GM13977 (cell line): Measurements from ENCODE around the gene ELFN1.

Source experiments
- DNase-seq: peaks from one replicate; pipeline ENCODE4 v3.0.0; 2012; ENCODE audit warnings: low spot score
- in situ Hi-C: fragments of 300-500 bp; cut with MboI; formaldehyde crosslinking; loops from one replicate; pipeline ENCODE4 v1.12.0; 2022; ENCODE audit warnings: low sequenced_read_pairs, low pct_unique_long_range_greater_than_20kb, mixed read lengths, inconsistent platforms; ENCODE audit not compliant: unreplicated experiment
- TF ChIP-seq, protein P1 (sequence below): IDR thresholded peaks from 2 replicates; pipeline ENCODE4 v1.5.1; 2012; ENCODE audit warnings: mild to moderate bottlenecking, control low read depth; ENCODE audit not compliant: insufficient read depth; ENCODE audit errors: extremely low read depth, missing control alignments

ELFN1 gene

GRCh38 chr7:1626769-1627168 is 43.3 kb upstream of the ELFN1 start:
- DNase-seq, result no peak
- in situ Hi-C loops, result no loop called here
- TF ChIP-seq, protein P1, sequence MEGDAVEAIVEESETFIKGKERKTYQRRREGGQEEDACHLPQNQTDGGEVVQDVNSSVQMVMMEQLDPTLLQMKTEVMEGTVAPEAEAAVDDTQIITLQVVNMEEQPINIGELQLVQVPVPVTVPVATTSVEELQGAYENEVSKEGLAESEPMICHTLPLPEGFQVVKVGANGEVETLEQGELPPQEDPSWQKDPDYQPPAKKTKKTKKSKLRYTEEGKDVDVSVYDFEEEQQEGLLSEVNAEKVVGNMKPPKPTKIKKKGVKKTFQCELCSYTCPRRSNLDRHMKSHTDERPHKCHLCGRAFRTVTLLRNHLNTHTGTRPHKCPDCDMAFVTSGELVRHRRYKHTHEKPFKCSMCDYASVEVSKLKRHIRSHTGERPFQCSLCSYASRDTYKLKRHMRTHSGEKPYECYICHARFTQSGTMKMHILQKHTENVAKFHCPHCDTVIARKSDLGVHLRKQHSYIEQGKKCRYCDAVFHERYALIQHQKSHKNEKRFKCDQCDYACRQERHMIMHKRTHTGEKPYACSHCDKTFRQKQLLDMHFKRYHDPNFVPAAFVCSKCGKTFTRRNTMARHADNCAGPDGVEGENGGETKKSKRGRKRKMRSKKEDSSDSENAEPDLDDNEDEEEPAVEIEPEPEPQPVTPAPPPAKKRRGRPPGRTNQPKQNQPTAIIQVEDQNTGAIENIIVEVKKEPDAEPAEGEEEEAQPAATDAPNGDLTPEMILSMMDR, result no peak

DNA sequence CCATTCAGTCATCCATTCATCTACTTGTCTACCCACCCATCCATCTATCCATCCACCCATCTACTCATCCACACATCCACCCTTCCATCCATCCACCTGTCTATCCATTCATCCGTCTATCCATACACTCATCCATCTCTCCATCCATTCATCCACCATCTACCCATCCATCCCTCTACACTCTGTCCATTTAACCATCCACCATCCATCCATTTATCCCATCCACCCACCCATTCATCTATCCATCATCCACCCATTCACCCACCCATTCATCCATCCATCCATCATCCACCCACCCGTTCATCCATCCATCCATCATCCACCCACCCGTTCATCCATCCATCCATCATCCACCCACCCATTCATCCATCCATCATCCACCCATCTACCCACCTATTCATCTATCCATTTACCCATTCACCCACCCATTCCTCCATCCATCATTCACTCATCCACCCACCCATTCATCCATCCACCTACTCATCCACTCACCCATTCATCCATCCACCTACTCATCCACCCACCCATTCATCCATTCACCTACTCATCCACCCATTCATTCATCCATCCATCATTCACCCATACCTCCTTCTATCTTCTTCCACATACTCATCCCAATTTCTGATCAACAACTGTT is 39.3 kb upstream of the ELFN1 start:
- TF ChIP-seq, protein P1, result no peak
- in situ Hi-C loops, result no loop called here
- no peak for DNase-seq

GRCh38 chr7:1631678-1632077 is 38.4 kb upstream of the ELFN1 start:
- TF ChIP-seq, protein P1, result no peak
- no peak for DNase-seq
- in situ Hi-C loops, result no loop called here

DNA sequence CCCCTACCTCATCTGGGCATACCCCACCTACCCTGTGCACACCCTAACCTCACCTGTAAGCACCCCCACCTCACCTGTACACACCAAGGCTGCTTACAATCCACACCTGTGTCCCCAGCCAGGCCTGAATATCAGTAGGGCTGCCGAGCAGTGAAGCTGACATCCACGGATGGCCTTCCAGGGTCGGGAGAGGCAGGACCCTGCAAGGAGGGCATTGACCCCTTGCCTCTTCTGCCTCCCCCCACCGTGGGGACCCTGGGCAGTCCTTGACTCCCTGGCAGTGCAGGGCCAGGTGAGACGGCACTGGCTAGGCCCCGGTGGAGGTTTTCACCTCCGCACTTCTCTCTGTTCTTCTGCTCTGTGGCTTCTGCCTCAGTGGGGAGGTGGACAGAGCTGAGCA is 37.6 kb upstream of the ELFN1 start:
- DNase-seq, result no peak
- in situ Hi-C loops, result no loop called here
- TF ChIP-seq, protein P1, result no peak

GRCh38 chr7:1632916-1633785 is 36.9 kb upstream of the ELFN1 start:
- no peak for DNase-seq
- in situ Hi-C loops, result no loop called here
- TF ChIP-seq, protein P1, result no peak

DNA sequence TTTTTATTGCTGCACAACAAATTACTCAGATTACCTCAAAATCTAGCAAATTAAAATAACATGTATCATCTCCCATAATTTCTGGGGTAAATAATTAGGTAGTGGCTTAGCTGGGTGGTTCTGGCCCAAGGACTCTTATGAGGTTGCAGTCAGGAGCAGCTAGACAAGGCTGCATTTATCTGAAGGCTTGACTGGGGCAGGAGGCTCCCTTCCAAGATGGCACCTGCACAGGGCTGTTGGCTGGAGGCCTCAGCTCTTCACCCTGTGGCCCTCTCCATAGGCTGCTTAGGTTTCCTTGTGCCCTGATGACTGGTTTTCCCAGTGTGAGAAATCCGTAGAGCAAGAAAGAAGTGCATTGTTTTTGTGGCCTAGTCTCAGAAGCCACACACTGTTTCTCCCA is 34.7 kb upstream of the ELFN1 start:
- DNase-seq, result no peak
- TF ChIP-seq, protein P1, result no peak
- in situ Hi-C loops, result no loop called here
